Measurements from ENCODE around the gene ZDHHC11B.
"Not testable (repeated sequence)": the region's sequence is repeated elsewhere in the genome, so short reads cannot be mapped to it uniquely, and the experiment has no call there.

GRCh38 chr5:783049-783802 is 1.3 kb downstream of the ZDHHC11B start:
- TF ChIP-seq POLR2A, POLR2AphosphoS5 (IDR thresholded peaks at IDR 0.05): not testable (repeated sequence)
- TF ChIP-seq, protein P1, sequence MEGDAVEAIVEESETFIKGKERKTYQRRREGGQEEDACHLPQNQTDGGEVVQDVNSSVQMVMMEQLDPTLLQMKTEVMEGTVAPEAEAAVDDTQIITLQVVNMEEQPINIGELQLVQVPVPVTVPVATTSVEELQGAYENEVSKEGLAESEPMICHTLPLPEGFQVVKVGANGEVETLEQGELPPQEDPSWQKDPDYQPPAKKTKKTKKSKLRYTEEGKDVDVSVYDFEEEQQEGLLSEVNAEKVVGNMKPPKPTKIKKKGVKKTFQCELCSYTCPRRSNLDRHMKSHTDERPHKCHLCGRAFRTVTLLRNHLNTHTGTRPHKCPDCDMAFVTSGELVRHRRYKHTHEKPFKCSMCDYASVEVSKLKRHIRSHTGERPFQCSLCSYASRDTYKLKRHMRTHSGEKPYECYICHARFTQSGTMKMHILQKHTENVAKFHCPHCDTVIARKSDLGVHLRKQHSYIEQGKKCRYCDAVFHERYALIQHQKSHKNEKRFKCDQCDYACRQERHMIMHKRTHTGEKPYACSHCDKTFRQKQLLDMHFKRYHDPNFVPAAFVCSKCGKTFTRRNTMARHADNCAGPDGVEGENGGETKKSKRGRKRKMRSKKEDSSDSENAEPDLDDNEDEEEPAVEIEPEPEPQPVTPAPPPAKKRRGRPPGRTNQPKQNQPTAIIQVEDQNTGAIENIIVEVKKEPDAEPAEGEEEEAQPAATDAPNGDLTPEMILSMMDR (IDR thresholded peaks at IDR 0.05), result not testable (repeated sequence)
